K562 (cell line): ENCODE data around the gene SEC16A.

ENCODE experiments used
- BACH1 ChIP-seq: fragments of 200-800 bp; sonication (Bioruptor generic); IDR thresholded peaks from 2 replicates; pipeline ENCODE4 v1.6.1; 2016; ENCODE audit warnings: missing genetic modification characterization, missing compliant biosample characterization
- CTCF ChIP-seq, 3 experiments: IDR thresholded peaks in 2 of 3; conservative IDR thresholded peaks in 1 of 3; 2 replicates each; pipeline ENCODE4 v1.5.1; 2011 to 2012; ENCODE audit warnings: low read length in 3 of 3, mild to moderate bottlenecking in 3 of 3, control low read depth in 2 of 3, improper control_type of control experiment in 1 of 3, inconsistent platforms in 1 of 3, low read depth in 1 of 3, mixed read lengths in 1 of 3, moderate library complexity in 1 of 3; ENCODE audit not compliant: insufficient read depth in 2 of 3
- FUS ChIP-seq: fragments of 200-400 bp; formaldehyde crosslinking; optimal IDR thresholded peaks from 2 replicates; pipeline ENCODE3; 2017; ENCODE audit warnings: low read depth, low read length
- POLR2A ChIP-seq: fragments of 450-650 bp; conservative IDR thresholded peaks from 2 replicates; pipeline ENCODE4 v1.6.1; 2016
- SMC3 ChIP-seq: conservative IDR thresholded peaks from 2 replicates; pipeline ENCODE4 v1.6.1; 2011; ENCODE audit warnings: low read depth, low read length, improper control_type of control experiment; ENCODE audit not compliant: insufficient read depth
- SRSF9 ChIP-seq: fragments of 200-400 bp; formaldehyde crosslinking; IDR thresholded peaks from 2 replicates; pipeline ENCODE4 v1.6.1; 2017; ENCODE audit warnings: low read depth, low read length, borderline replicate concordance
- TRIM28 ChIP-seq: fragments of 450-650 bp; IDR thresholded peaks from 2 replicates; pipeline ENCODE4 v1.6.1; 2017
- ZNF124 ChIP-seq: sonication (generic); formaldehyde crosslinking; IDR thresholded peaks from 2 replicates; pipeline ENCODE4 v1.8.1; 2022; ENCODE audit warnings: missing genetic modification reagents
- TF ChIP-seq, protein P1 (sequence below): sonication (generic); formaldehyde crosslinking; IDR thresholded peaks from 2 replicates; pipeline ENCODE4 v1.8.1; 2023; ENCODE audit warnings: mild to moderate bottlenecking, missing genetic modification reagents, moderate library complexity

DNA sequence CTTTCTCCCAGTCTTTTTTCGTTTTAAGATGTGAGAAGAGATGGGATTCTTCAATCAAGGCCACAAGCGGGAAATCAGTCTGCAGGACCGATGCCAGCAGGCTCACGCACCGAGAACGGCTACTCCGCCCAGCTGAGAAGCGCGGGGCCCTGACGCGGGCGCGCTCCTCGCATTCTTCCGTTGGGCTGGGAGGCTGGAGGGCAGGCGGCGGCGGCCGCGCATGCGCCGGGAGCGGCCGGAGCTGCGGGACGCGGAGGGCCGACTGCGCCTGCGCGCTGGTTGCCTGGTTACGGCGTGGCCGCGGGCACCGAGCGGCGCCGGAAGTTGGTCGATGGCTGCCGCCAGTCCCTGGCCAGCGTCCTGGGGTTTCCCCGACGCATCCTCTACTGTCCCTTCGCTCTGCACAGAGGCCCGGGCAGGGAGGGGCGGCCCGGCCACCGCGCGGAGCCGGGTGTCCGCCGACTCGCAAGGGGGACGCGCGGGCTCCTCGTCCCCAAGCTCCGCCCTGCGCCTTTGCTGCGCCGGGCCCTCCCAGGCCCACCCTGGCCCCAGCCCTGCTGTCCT, 831 bp upstream of the SEC16A start:
- TF ChIP-seq TRIM28 (no peak), CTCF (IDR thresholded peaks at IDR 0.05 in 2 of 3, conservative IDR thresholded peaks at IDR 0.05 in 1 of 3; ENCODE audit: insufficient read depth in 2 of 3, low read depth in 1 of 3, low read length in 3 of 3) (no peak), BACH1 (tag) (no peak), ZNF124 (0 out of 2 replicates have a peak, but pooled peaks have one; percentile 50), FUS (no peak), SMC3 (no peak), POLR2A (peak; percentile 73), SRSF9 (no peak)
- TF ChIP-seq, protein P1, sequence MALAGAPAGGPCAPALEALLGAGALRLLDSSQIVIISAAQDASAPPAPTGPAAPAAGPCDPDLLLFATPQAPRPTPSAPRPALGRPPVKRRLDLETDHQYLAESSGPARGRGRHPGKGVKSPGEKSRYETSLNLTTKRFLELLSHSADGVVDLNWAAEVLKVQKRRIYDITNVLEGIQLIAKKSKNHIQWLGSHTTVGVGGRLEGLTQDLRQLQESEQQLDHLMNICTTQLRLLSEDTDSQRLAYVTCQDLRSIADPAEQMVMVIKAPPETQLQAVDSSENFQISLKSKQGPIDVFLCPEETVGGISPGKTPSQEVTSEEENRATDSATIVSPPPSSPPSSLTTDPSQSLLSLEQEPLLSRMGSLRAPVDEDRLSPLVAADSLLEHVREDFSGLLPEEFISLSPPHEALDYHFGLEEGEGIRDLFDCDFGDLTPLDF (CRISPR knock-in tag), result no peak
